ENCODE measurements around the gene DDIT4. TPM values are rescaled to one million over a fixed set of nuclear protein-coding genes. Genes with fewer than 3 reads are reported as not detected.
"Not testable (repeated sequence)": the region's sequence is repeated elsewhere in the genome, so short reads cannot be mapped to it uniquely, and the experiment has no call there.

DDIT4 gene
- 191 TPM for total RNA-seq

DNA sequence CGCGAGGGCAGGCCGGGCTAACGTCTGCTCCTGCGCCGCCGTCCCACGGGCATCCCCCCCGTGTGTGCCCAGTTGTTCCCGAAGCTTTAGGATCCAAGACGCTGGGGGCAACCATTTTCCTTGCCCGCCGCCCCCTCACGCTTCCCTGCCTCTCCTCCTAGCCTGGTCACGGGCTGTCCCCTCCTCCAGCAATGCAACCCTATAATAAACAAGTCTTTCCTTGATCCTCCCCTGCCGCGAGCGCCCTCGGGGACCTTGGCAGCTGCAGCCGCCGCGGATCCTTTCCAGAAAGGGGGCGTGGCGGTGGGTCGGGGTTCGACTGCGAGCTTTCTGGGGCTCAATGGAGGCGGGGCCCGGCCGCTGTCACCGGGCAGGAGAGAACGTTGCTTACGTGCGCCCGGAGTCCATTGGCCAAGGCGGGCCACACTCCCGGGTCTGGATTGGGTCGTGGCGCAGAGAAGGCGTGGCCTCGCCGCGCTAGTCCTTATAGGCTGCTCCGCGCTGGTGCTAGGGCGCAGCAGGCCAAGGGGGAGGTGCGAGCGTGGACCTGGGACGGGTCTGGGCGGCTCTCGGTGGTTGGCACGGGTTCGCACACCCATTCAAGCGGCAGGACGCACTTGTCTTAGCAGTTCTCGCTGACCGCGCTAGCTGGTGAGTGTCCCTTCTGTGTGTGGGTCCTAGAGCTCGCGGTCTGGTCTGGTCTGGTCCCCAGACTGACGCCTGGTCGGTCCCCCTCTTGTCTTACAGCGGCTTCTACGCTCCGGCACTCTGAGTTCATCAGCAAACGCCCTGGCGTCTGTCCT, at the start of gene DDIT4:
DDIT4 (plus strand) TSS at position 515 of the 803 bp plus-strand sequence. CDS start 293 bp downstream, outside the sequence.
- peak; percentile 100 for DNase-seq (ENCODE audit: low spot score)

DNA sequence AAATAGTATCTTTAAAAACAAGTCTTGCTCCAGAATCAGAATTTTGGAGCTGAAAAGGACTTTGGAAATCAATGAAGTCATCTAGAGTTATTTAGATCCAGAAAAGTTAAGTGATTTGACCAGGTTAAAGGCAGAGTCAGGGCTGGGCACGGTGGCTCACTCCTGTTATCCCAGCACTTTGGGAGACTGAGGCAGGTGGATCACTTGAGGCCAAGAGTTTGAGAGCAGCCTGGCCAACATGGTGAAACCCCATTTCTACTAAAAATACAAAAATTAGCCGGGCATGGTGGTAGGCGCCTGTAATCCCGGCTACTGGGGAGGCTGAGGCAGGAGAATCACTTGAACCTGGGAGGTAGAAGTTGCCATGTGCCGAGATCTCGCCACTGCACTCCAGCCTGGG, 49.5 kb upstream of the DDIT4 start:
- DNase-seq (ENCODE audit: low spot score), result not testable (repeated sequence)

GRCh38 chr10:72226418-72227027, 47.2 kb upstream of the DDIT4 start:
- DNase-seq (ENCODE audit: low spot score), result no peak

DNA sequence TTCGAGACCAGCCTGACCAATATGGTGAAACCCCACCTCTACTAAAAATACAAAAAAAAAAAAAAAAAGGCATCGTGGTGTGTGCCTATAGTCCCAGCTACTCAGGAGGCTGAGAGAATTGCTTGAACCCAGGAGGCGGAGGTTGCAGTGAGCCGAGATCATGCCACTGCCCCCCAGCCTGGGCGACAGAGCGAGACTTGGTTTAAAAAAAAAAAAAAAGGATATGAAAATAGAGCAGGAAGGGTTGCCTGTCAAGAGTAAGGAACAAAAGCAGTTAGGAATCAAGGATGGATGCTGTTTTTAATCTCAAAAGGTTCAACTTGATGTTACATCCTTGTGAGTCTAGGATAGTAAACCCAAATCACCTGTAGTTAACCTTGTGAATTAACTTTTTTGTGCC, 45.9 kb upstream of the DDIT4 start:
- DNase-seq (ENCODE audit: low spot score), result no peak

GRCh38 chr10:72228318-72228751, 45.4 kb upstream of the DDIT4 start:
- no peak for DNase-seq (ENCODE audit: low spot score)

- no peak for DNase-seq (ENCODE audit: low spot score)
Measured at GRCh38 chr10:72229261-72230251, 44.2 kb upstream of the DDIT4 start.

DNA sequence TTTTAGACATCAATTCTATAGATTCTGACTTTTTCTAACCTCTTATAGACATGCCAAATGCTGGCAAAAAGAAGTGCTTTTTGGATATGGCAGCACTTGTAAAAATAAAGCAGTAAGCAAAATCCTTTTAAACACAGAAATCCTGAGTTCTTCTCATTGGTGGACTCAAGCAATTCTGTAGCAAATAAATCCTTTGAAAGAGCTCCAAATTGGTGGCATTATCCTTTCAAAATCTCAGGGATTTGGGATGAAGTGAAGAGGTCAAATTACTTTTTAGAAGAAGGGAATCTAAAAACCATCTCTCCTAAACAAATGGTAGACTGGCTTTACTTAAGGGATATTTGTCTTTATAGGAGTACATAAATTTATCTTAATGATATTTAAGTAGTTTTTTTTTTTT, 40.1 kb upstream of the DDIT4 start:
- DNase-seq (ENCODE audit: low spot score), result no peak

DNA sequence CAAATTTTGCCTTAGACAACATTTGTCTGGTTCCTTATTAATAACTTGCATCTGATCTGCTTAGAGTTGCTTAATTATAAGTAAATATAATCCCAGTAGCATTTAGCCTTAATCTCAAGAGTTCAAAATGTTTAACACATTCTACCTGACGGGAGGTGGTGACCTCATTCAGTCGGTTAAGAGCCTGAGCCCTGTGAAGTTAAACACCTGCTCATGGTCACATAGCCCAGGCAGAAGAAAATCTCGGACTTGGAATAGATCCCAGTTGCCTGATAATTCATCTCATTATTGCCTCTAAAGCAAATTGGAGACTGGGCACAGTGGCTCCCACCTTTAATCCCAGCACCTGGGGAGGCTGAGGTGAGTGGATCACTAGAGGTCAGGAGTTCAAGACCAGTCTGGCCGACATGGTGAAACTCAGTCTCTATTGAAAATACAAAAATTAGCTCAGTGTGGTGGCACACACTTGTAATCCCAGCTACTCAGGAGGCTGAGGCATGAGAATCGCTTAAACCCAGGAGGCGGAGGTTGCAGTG, 39.1 kb upstream of the DDIT4 start:
- DNase-seq (ENCODE audit: low spot score), result no peak

DNA sequence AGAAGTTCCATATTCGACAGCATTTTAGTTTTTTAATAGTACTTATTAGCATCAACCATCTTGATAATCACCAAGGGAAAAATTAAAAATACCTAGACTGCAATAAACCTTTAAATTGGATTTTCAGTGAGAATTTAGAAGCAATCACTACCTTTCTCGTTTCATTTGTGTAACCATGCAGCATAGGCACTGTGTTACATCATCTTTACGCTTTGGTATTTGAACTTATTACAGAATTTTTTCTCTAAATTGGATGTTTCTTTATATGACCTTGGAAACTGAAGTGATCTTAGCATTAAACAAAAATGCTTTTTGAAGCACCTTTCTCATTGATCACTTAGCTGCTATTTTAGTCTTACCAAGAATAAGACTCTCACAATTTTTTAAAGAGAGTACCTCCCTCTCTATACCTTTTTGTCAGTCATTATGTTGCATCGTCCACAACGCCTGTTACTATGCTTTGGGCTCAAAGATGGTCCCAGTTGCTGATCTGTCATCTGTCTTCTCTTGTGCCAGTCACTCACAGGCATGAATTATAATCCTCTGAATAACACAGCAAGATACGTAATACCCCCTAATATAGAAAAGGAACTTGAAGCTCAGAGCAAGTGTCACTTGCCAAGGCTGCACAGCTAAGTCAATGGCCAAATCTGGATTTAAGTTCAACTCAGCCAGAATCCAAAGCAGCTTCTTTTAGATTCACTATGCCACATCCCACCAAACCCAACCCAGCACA, 38.0 kb upstream of the DDIT4 start:
- DNase-seq (ENCODE audit: low spot score), result no peak

DNA sequence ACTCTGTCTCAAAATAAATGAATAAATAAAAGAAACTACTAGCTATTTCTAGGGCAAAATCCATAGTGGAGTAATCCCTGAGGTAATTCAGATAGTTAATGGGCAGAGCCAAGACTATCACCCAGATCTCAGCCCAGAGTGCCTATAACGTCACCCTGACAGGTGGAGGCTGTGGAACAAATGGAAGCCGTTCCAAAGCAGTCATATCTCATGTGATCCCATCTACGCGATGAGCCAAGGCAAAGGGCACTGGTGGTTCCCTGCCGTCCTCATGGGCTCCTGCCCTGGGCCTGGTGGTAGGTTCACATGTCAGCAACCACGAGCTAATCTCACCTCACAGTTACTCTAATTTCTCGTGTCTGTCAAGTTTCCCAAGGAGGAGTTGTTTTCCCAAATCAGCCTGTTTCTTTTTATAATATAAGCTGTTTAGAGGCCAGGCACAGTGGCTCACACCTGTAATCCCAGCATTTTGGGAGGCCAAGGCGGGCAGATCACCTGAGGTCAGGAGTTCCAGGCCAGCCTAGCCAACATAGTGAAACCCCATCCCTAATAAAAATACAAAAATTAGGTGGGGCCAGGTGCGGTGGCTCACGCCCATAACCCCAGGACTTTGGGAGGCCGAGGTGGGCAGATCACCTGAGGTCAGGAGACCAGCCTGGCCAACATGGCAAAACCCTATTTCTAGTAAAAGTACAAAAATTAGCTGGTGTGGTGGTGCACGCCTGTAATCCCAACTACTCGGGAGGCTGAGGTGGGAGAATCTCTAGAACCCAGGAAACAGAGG, 35.1 kb upstream of the DDIT4 start:
- DNase-seq (ENCODE audit: low spot score), result no peak

DNA sequence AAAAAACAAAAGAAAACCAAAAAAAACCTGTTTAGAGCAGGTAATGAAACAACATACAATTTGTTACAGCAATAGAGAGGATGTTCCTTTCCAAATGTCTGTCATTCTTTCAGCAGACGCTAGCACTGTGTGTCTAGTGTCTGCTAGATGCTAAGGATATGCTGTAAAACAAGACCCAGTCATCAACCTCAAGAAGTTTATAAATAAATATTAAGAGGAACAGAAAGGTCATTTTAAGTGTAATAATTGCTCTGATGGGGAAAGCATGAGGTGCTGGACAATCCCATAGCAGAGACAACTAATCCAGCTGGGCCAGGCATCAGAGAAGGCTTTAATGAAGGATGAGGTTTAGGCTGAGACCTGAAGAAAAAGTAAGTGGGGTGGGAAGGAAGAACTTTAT, 34.3 kb upstream of the DDIT4 start:
- no peak for DNase-seq (ENCODE audit: low spot score)

DNA sequence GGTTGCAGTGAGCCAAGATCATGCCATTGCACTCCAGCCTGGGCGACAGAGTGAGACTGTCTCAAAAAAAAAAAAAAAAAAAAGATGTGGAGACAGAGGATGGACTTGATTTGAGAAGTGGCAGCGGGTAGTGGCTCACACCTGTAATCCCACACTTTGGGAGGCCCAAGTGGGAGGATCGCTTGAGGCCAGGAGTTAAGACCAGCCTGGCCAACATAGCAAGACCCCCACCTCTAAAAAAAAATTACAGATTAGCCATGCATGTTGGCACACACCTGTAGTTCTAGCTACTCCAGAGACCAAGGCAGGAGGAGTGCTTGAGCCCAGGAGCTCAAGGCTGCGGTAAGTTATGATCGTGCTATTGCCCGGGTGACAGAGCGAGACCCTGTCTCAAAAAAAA, 33.4 kb upstream of the DDIT4 start:
- DNase-seq (ENCODE audit: low spot score), result no peak

- no peak for DNase-seq (ENCODE audit: low spot score)
Measured at GRCh38 chr10:72241691-72242252, 32.0 kb upstream of the DDIT4 start.

DNA sequence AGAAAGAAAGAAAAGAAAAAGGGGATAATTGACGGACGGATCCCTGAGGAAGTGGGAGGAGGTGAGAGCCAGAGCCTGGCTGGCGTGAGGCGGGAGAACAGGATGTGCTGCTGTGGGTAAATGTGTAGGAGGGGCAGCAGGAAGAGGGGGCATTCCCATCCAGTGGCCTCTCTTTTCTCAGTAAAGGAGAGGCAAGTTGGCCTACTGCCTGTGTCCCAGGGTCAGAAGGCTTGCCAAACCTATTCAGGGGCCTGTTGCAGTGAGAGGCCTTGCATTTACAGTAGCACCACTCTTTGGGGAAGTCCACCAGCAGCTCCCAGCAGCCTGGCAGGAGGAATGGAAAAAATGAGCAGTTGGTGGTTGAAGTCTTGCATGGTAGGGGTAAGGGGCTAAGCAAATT, 31.0 kb upstream of the DDIT4 start:
- peak; percentile 53 for DNase-seq (ENCODE audit: low spot score)

DNA sequence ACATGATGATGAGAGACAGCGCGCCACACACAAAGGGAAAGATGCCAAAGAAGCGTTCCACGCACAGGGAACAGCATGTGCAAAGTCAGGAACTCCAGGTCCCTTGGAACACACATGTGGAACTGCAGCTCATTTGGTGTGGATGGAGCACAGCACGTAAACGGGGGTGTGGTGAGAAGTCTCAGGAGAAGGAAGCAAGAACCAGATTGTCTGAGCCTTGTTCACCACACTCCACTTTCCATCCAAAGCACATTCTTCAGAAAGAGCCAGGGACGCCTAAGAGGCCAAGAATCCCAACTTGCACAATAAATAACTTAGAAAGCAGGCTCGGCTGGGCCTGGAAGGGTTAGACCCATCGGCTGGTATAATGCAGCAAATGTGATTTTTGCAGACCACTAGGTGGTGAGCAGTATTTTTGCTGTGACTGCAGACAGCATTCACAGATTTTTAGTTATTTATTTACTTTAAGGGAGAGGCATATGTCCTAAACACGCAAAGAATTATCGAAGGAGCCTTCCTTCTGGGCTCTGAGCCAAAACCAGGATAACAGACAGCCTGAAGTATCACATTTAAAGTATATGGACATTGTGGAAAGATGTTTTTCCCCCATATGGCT, 29.8 kb upstream of the DDIT4 start:
- peak; percentile 78 for DNase-seq (ENCODE audit: low spot score)

DNA sequence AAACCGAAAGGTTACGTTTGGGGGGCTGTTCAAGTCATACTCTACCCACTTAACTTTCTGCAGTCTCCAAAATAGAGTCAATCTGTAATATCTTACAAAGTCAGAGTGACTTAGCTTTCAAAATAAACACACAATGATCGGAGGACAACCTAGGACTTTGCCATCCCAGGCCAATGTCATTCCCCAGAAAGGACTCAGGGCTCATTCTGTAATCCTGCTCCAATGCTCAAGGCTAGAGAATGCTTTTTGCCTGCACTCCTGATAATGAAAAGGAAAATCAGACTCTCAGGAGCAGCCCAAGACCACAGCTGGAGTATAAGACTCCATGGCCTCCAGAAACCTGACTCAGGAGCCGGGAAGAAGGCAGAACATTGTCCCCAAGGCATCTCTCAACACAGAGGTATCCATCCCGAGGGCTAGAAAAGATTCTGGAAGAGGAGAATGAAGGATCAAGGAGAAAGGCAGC, 29.1 kb upstream of the DDIT4 start:
- DNase-seq (ENCODE audit: low spot score), result no peak

DNA sequence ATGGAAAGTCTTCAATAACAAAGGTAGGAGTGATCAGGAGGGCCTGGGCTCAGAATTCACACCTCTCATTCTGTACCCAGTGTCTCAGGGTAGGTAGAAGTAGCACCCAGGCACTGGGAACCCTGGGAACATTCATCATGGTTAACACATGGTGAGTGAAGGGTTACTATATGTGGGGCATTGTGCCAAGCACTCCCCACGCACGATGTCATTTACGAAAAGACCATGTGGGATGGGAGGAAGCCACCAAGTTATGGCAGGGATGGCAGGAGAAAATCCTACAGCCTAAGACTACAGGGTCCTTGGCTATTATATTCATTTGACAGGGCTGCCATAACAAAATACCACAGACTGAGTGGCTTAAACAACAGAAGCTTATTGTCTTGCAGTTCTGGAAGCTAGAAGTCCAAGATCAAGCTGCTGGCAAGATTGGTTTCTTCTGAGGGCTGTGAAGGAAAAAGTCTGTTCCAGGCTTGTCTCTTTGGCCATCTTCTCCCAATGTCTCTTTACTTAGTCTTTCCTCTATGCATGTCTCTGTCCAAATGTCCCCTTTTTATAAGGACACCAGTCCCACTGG, 27.7 kb upstream of the DDIT4 start:
- no peak for DNase-seq (ENCODE audit: low spot score)

- DNase-seq (ENCODE audit: low spot score), result peak; percentile 92
Measured at GRCh38 chr10:72248468-72249151, 25.1 kb upstream of the DDIT4 start.

All from mucosa of gallbladder (tissue), 1 donor.